Activated CD8-positive, alpha-beta memory T cell treated with anti-CD3 and anti-CD28 coated beads for 24 hours (primary cell): ENCODE measurements around the gene IFITM2.
A peak's percentile ranks its signal among the peaks of the same experiment; 100 is the strongest.
"Not testable (repeated sequence)": the region's sequence is repeated elsewhere in the genome, so short reads cannot be mapped to it uniquely, and the experiment has no call there.

ENCODE experiments used
- DNase-seq: peaks from one replicate; pipeline ENCODE4 v3.0.0-alpha.2; 2020

IFITM2 gene

DNA sequence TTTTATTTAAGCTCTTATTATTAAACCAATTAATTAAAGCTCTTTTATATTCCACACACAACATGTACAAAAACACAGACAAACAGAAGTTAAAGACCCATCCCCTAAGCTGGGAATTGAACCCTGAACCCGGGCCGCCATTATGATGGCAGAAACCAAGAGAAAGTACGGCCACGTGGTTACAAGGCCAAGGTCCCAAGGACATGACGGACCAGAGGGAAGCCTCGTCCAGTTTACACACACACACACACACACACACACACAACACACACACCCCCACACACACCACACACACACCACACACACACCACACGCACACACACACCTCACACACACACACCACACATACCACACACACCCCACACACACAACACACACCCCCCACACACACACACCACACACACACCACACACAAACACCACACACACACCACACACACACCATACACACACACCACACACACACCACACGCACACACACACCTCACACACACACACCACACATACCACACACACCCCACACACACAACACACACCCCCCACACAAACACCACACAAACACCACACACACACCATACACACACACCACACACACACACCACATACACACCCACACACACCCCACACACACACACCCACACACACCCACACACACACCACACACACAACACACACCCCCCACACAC lies 41.8 kb downstream of the IFITM2 start:
- DNase-seq = not testable (repeated sequence)

DNA sequence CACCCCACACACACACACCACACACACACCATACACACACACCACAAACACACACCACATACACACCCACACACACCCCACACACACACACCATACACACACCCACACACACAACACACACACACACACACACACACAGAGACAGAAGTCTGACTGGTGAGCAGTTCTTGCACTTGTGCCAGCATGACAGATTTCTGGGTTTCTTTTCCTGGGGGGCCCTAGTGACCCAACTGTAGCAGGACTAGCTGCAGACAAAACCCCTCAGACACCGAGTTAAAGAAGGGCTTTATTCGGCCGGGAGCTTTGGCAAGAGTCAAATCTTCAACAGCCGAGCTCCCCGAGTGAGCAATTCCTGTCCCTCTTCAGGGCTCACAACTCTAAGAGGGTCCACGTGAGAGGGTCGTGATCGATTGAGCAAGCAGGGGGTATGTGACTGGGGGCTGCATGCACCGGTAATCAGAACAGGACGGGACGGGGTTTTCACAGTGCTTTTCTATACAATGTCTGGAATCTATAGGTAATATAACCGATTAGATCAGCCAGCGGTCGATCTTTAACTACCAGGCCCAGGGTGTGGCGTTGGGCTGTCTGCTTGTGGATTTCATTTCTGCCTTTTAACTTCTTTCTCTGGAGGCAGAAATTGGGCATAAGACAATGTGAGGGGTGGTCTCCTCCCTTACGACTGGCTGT lies 42.6 kb downstream of the IFITM2 start:
- DNase-seq = not testable (repeated sequence)

DNA sequence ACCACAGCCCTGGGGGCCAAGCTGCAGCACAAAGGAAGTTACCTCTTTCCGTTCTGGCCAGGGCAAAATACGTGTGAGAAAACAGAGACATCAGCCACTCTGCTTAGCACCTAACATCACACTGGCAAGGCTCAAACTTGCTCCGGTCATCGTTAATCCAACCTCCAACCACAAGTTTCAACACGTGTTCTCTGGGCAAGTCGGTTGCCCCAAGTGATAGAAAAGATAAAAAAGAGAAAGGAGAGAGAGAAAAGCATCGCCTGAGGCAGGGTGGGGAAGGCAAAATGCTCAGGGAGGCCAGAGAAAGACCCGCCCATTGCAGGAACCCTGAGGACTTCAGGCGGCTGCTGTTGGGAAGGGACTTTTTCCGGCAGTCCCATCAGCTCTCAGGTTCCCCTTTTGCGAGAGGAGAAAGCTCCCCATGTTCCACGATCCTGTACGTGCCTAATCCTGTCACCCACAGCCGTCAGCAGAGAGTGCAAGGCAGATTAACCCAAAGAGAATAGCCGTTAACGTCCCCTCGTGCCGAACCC lies 43.2 kb downstream of the IFITM2 start:
- DNase-seq = no peak

DNA sequence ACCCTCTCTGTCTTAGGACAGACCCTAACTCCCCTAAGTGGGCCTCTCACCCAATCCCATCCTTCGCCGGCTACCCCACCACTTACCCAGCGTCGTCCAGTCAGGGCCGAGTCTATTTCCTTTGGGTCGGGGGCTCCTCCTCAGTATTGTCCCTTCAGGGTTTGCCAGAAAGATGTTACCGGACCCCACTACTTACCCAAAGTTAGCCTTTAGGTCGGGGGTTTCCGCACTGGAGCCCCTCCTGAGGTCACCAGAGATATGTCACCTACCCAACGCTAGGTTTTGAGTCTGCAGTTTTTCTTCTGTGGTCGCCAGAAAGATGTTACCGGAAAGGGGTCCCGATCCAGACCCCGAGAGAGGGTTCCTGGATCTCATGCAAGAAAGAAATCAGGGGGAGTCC lies 43.8 kb downstream of the IFITM2 start:
- DNase-seq = no peak

DNA sequence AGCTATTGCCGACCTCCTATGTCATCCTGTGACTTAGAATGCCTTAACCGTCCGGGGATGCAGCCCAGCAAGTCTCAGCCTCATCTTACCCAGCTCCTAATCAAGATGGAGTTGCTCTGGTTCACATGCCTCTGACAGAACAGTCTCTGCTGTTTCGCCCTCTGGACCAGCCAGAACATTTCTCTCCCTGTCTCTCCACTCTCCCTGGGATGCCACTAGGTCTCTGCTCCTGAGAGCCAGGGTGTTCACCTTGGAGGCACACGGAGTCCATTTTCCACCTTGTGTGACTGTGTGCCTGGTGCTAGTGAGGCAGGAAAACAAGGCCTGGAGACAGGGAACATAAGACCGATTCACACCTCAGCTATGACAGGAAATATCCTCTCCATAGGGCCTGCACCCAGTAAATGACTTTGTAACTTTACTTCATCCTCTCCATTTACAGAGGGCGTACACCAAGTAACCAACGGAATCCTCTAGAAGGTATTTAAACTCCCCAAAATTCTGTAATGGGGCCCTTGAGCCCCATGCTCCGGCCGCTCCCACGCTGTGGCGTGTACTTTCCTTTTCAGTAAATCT lies 44.9 kb downstream of the IFITM2 start:
- DNase-seq = no peak

DNA sequence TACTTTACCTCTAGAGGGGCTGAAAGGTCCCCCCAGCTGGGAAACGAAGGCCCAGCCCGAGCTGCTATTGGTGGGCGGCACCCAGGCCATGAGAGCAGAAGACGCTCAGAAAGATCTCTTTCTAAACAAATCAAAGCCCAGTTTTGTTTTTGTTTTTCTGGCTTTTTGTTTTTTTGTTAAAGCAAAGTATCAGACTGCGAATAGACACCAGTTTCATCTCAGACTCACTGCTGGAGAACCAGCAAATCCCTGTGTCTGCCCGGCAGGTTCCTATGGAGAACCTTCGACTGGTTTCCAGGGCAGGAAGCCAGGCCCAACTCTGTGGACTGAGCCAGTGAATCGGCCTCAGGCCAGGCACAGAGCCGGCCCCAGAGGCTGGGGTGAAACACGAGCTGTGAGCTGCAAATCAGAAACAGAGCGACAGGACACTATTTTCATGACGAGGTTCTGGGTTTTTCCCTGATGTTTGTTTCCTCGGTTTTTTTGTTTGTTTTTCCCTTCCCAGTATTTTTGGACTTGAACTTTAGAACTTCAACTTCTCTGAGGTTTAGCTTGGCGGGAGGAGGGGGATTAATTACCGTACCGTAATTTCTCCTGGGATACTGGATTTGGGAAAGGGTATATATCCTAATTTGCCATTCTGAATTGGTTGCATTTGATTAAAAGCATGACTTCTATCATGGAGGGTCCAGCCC lies 45.7 kb downstream of the IFITM2 start:
- no peak for DNase-seq

DNA sequence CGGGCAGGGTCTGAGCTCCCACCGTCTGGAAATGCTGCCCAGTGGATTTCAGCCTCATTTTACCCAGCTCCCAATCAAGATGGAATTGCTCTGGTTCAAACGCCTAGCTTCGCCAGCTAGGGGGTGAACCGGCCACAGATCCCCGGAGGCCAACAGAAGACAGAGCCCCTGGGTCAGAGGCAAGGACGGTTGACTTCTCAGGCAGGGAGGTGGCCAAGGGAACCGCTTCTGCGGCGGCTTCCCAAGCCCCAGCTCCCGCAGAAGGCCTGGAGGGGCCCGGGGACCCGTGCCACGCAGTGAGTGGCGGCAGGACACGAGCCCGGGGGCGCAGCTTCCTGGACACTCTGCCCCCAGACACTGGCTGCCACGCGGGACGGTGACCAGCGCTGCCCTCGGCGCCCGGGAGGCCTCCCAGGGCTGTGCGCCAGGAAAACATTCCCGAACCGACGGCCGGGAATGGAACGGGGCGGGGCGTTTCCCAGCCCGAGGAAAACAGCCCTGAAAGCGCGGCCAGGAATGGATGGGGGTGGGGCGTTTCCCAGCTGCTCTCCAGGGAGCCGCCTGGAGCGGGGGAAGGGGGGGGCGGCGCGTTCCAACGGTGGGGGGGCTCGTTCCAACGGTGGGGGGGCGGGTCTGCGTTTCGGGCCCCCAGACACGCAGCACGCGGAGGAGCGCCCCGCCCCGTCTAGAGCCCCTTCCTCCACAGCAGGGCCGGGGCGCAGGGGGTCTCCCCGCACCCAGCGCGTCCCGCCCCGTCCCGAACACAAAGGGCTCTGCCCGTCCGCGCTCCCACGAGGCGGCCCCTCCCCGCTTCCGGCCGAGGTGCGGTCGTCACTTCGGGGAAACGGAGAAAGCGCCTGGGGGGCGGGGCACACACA lies 48.2 kb downstream of the IFITM2 start:
- DNase-seq = peak; percentile 91

DNA sequence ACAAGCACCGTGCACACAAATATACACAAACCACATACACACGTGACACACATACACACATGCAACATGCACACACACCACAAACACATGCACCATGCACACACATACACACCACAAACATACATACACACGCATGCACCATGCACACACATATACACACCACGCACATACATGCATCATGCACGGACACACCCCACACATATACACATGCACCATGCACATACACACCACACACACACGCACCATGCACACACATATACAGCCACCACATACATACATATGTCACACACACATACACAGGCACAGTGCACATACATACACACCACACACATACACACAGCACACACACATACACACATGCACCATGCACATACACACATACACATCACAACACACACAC lies 49.0 kb downstream of the IFITM2 start:
- no peak for DNase-seq

DNA sequence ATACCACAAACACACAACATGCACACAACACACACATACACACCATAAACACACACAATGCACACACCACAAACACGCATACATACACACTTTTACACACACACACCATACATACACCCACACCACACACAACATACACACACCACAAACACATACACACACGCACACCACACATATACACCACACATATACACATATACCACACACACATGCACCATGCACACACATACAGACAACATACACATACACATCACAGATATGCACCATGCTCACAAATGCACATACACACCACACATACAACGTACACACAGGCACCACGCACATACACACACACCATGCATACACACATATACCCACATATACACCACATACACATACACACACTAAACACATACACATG lies 50.0 kb downstream of the IFITM2 start:
- no peak for DNase-seq

DNA sequence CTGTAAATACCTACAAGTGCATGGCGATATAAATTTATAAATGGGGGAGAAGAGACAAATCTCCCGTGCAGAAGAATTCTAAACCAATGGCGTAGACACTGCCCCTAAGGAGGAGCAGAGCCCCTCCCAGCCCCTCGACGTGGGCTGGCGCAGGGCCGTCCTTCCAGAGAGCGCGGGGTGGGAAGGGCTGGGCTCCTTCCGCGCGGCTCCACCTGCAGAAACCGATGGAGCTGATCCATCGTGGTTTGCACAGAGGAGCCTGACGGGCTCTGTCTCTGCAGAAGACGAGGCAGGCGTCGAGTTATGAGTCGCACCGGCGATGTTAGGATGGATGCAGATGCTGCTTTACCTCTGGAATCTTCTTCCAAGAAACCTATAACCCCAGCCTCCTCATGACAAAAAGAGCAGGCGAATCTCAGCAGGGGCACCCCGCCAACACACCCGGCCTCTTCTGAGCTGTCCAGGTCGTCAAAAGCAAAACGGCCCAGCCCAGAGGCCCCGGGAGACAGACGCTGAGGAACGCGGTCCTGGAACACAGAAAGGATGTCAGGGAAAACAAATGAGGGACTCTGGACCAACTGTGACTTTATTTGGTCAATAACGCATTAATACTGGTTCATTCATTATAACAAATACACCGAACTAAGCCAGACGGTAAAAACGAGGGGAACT lies 50.6 kb downstream of the IFITM2 start:
- DNase-seq = no peak
